ENCODE data around the gene ANO5. TPM values are rescaled to one million over a fixed set of nuclear protein-coding genes. Genes with fewer than 3 reads are reported as not detected.

ANO5 gene
- total and polyA plus RNA-seq, 2 of the 8 experiments (the other 6 are each of a cell fraction or from before 2014, with no cell fraction given): 2.6 to 5.0 TPM

GRCh38 chr11:22173532-22173931 is 19.4 kb upstream of the ANO5 start (continued):
- no peak for TF ChIP-seq PHF8 (conservative IDR thresholded peaks at IDR 0.05; ENCODE audit: low read depth, low read length)
- no peak for TF ChIP-seq MAX (IDR thresholded peaks at IDR 0.05)
- no peak for TF ChIP-seq TEAD4 (IDR thresholded peaks at IDR 0.05; ENCODE audit: low read depth, low read length)
- TF ChIP-seq POU5F1 (IDR thresholded peaks at IDR 0.05; ENCODE audit: low read depth, low read length): no peak

All from H1 (cell line).